Kidney (tissue), 14 donors: Measurements from ENCODE around the gene BTBD17. TPM values are rescaled to one million over a fixed set of nuclear protein-coding genes. Genes with fewer than 3 reads are reported as not detected.

ENCODE experiments used
- DNase-seq, 5 donors: peaks; one replicate each; pipeline ENCODE4 v3.0.0-alpha.2; 2013 to 2020
- FAIRE-seq: peaks from 2 replicates; lab custom pipeline; 2012; peaks lifted over from hg19 to GRCh38; lab: Jason Lieb, UNC
- H3K27ac ChIP-seq, 2 donors: one replicate each; pipeline ENCODE4 v1.7.0; 2013; ENCODE audit warnings: low read depth in 2 of 2, low read length in 2 of 2, inconsistent platforms in 1 of 2
- H3K27me3 ChIP-seq: one replicate; pipeline ENCODE4 v1.7.1; 2013; ENCODE audit warnings: low read length, inconsistent platforms; ENCODE audit not compliant: control insufficient read depth, insufficient read depth
- H3K36me3 ChIP-seq, 3 donors: one replicate each; pipeline versions ENCODE4 v1.7.0 to v1.7.1; 2013; ENCODE audit warnings: low read length in 3 of 3, control low read depth in 1 of 3, inconsistent platforms in 1 of 3; ENCODE audit not compliant: insufficient read depth in 3 of 3, control insufficient read depth in 2 of 3
- H3K4me1 ChIP-seq, 3 donors: one replicate each; pipeline versions ENCODE4 v1.7.0 to v1.7.1; 2013; ENCODE audit warnings: low read length in 3 of 3, inconsistent platforms in 1 of 3, low read depth in 1 of 3; ENCODE audit not compliant: control insufficient read depth in 2 of 3, insufficient read depth in 2 of 3
- H3K4me3 ChIP-seq, 3 donors: one replicate each; pipeline versions ENCODE4 v1.7.0 to v1.8.1; 2013; ENCODE audit warnings: low read length in 3 of 3, control low read depth in 1 of 3, inconsistent platforms in 1 of 3
- H3K9ac ChIP-seq, 3 donors: one replicate each; pipeline versions ENCODE4 v1.7.0 to v1.7.1; 2013; ENCODE audit warnings: low read length in 3 of 3, control low read depth in 1 of 3, inconsistent platforms in 1 of 3
- H3K9me3 ChIP-seq, 3 donors: one replicate each; pipeline versions ENCODE4 v1.7.0 to v1.7.1; 2013; ENCODE audit warnings: low read length in 3 of 3, control low read depth in 1 of 3, inconsistent platforms in 1 of 3; ENCODE audit not compliant: control insufficient read depth in 2 of 3, insufficient read depth in 1 of 3
- intact Hi-C: fragments of 100-400 bp; cut with DNase I; formaldehyde crosslinking; loops from one replicate; pipeline ENCODE4 v1.11.1; 2022
- polyA plus RNA-seq: library from polyadenylated mRNA; stranded (reverse); fragments of 350-450 nt; fragmentation: Illumina TruSeq; extraction: RNeasy Lipid Tissue Mini Kit (QIAGEN cat#74804); gene quantifications from one replicate; pipeline ENCODE4 v1.2.3, GENCODE V29; 2014; ENCODE audit warnings: low read depth, low replicate concordance; ENCODE audit not compliant: insufficient read depth
- total RNA-seq: library from RNA; stranded (reverse); fragmentation: NEBNext Ultra II Directional; extraction: Animal tissue kit (Norgen Biotek cat#: 25700); gene quantifications from one replicate; pipeline ENCODE4 v1.2.1, GENCODE V29; 2021
- TF ChIP-seq, protein P1 (sequence below): IDR thresholded peaks from 3 replicates; pipeline ENCODE4 v1.5.1; 2012; ENCODE audit warnings: mild to moderate bottlenecking, moderate library complexity, borderline replicate concordance; ENCODE audit not compliant: insufficient read depth; ENCODE audit errors: extremely low read depth
- donor health status: control.
- donor health status: control.
- donor health status: control.
- donor health status: control.
- donor health status: control.
- donor health status: DM: yes; HTN: yes; CAD: no.
- donor health status: Normal renal cell carcinoma (clear cell type).

The BTBD17 gene
- total and polyA plus RNA-seq, 2 donors from 2014 or later: not detected

DNA sequence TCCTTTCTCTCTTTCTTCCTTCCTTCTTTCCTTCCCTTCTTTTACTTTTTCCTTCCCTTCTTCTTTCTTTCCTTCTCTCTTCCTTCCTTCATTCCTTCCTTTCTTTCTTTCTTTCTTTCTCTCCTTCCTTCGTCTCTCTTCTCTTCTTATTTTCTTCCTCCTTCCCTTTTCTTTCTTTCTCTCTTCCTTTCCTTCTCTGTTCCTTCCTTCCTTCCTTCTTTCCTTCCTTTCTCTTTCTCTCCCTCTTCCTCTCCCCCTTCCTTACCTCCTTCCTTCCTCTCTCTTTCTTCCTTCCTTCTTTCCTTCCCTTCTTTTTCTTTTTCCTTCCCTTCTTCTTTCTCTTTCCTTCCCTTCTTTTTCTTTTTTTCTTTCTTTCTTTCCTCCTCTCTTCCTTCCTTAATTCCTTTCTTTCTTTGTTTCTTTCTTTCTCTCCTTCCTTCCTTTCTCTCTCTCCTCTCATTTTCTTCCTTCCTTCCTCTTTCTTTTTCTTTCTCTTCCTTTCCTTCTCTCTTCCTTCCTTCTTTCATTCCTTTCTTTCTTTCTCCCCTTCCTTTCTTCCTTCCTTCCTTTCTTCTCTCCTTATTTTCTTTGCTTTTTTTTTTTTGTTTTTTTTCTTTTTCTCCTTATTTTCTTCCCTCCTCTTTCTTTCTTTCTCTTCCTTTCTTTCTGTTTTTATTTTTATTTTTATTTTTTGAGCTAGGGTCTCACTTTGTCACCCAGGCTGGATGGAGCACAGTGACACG lies 28.4 kb upstream of the BTBD17 start:
- intact Hi-C loops: no loop called here
- Histone ChIP-seq H3K4me3 (no peak overlapping the region), H3K36me3 (no peaks in the 10 kb centered on the region), H3K9me3 (no peaks in the 10 kb centered on the region), H3K9ac (no peak overlapping the region), H3K27ac (no peak overlapping the region), H3K27me3 (no peaks in the 10 kb centered on the region), H3K4me1 (peaks cover 0 to 5% (median 5%) of the 10 kb centered on the region in 3 donors)
- FAIRE-seq (no peak), DNase-seq (no peak)
- TF ChIP-seq, protein P1, sequence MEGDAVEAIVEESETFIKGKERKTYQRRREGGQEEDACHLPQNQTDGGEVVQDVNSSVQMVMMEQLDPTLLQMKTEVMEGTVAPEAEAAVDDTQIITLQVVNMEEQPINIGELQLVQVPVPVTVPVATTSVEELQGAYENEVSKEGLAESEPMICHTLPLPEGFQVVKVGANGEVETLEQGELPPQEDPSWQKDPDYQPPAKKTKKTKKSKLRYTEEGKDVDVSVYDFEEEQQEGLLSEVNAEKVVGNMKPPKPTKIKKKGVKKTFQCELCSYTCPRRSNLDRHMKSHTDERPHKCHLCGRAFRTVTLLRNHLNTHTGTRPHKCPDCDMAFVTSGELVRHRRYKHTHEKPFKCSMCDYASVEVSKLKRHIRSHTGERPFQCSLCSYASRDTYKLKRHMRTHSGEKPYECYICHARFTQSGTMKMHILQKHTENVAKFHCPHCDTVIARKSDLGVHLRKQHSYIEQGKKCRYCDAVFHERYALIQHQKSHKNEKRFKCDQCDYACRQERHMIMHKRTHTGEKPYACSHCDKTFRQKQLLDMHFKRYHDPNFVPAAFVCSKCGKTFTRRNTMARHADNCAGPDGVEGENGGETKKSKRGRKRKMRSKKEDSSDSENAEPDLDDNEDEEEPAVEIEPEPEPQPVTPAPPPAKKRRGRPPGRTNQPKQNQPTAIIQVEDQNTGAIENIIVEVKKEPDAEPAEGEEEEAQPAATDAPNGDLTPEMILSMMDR: no peak

DNA sequence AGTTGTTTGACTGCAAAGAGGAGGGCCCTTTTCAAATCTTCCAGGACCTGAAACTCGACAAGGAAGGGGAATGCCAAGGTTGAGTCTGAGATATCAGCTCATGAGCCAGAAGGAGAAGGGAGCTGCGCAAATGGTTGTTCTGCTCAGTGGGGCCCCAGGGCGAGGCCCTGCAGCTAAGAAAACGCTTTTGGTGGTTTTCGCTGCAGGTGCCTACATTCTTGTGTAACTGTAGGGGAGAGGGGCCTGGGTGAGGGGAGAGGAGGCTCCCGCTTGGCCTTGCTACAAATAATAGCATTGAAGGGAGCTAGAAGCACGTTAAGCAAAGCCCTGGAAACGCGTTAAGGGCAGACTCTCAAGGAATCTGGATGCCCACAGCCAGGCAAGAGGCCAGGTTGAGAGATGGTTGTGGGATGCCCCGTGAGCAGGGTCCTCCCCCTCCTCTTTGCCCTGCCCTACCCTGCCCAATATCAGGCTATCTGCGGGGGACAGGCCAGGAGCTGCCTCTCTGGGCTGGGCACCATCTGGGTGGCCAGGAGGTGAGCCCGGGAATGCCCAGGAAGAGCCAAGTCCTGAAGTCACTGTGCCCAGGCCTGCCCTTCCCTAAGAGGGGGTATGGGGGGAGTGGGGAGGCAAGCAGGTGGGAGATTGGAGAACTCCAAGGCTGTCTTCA lies 27.6 kb upstream of the BTBD17 start:
- no peaks in the 10 kb centered on the region for H3K36me3 ChIP-seq
- peaks cover 0 to 5% (median 5%) of the 10 kb centered on the region in 3 donors for H3K4me1 ChIP-seq
- TF ChIP-seq, protein P1: no peak
- intact Hi-C loops: no loop called here
- DNase-seq: no peak
- no peaks in the 10 kb centered on the region for H3K27me3 ChIP-seq
- no peaks in the 10 kb centered on the region for H3K9me3 ChIP-seq
- no peak overlapping the region for H3K27ac ChIP-seq
- no peak for FAIRE-seq
- no peak overlapping the region for H3K9ac ChIP-seq
- H3K4me3 ChIP-seq: no peak overlapping the region

DNA sequence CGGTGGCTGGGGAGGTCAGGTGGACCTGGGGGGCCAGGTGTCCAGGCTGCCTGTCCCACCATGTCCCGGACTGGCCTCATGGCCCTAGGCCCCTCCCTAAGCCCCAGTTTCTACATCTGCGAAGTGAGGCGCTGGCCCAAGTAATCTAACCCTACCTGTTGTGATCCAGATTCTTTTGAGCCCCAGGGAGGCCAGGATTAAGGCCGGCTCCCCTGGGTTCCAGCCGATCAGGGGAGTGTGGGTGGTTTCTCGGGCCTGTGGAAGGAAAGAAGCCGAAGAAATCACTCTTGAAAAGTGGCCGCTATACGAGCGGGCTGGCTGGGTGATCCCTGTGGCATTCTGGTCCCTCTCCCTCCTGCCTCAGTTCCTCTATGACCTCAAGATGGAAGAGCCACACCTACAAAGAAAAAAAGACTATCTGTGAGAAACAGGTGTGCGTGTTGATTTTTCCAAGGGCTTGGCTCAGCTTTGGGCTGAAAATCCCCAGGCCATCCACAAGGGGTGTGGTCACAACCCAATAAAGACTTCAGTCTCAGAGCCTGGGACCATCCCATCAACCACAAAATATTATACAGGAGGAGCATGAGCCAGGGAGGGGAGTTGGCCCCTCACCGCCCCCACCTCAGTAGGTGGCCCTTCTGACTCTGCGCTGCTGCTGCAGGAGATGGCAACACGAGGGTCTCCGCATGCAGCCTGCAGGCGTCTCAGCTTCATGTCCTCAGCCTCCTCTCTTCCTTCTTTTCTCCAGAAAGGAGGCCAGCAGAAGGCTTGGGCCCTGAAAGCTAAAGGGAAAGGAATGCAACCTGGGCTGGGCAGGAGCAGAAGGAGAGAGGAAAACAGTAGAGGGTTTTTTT lies 25.9 kb upstream of the BTBD17 start:
- DNase-seq: no peak
- Histone ChIP-seq H3K36me3 (no peaks in the 10 kb centered on the region), H3K4me1 (peaks cover 0 to 5% (median 5%) of the 10 kb centered on the region in 3 donors), H3K27ac (no peak overlapping the region), H3K4me3 (no peak overlapping the region), H3K9me3 (no peaks in the 10 kb centered on the region), H3K27me3 (no peaks in the 10 kb centered on the region), H3K9ac (no peak overlapping the region)
- FAIRE-seq: no peak
- intact Hi-C loops: no loop called here
- TF ChIP-seq, protein P1: no peak
